DOHH2 (cell line): Measurements from ENCODE around the gene CRTAP.
A peak's percentile ranks its signal among the peaks of the same experiment; 100 is the strongest.
"Not testable (repeated sequence)": the region's sequence is repeated elsewhere in the genome, so short reads cannot be mapped to it uniquely, and the experiment has no call there.

ENCODE experiments used
- H3F3A ChIP-seq: fragments of 200-600 bp; sonication (generic), shearing (Covaris generic); 2 replicates; pipeline ENCODE4 v1.6.0; 2016; ENCODE audit warnings: antibody characterized with exemption, mild to moderate bottlenecking; ENCODE audit not compliant: control insufficient read depth, insufficient read depth
- H3K27ac ChIP-seq: fragments of 200-600 bp; sonication (generic); 2 replicates; pipeline ENCODE4 v1.5.1; 2014; ENCODE audit warnings: low read depth, mild to moderate bottlenecking, low read length, moderate library complexity
- H3K27me3 ChIP-seq: fragments of 200-600 bp; sonication (generic); 2 replicates; pipeline ENCODE4 v1.6.1; 2014; ENCODE audit warnings: mild to moderate bottlenecking, low read length, mixed read lengths; ENCODE audit not compliant: control insufficient read depth
- H3K36me3 ChIP-seq: fragments of 200-600 bp; sonication (generic); 2 replicates; pipeline ENCODE4 v1.6.1; 2014; ENCODE audit warnings: mild to moderate bottlenecking, low read length, moderate library complexity, mixed read lengths; ENCODE audit not compliant: control insufficient read depth
- H3K4me1 ChIP-seq: fragments of 200-600 bp; sonication (generic); 2 replicates; pipeline ENCODE4 v1.6.1; 2014; ENCODE audit warnings: mild to moderate bottlenecking, low read length, mixed read lengths; ENCODE audit not compliant: control insufficient read depth
- H3K4me2 ChIP-seq: fragments of 200-600 bp; sonication (generic); 2 replicates; pipeline ENCODE4 v1.6.0; 2014; ENCODE audit warnings: mild to moderate bottlenecking, low read length, moderate library complexity
- H3K4me3 ChIP-seq: fragments of 200-600 bp; sonication (generic); 2 replicates; pipeline ENCODE4 v1.5.1; 2014; ENCODE audit warnings: mild to moderate bottlenecking, low read length, mixed read lengths
- H3K79me2 ChIP-seq: fragments of 200-600 bp; sonication (generic); 2 replicates; pipeline ENCODE4 v1.6.1; 2014; ENCODE audit warnings: mild to moderate bottlenecking, low read length, mixed read lengths; ENCODE audit not compliant: control insufficient read depth
- H3K9me2 ChIP-seq: fragments of 200-600 bp; sonication (generic); replicated peaks from 2 replicates; pipeline ENCODE4 v1.6.1; 2014; ENCODE audit warnings: mild to moderate bottlenecking, low read length, mixed read lengths; ENCODE audit not compliant: control insufficient read depth
- H3K9me3 ChIP-seq: fragments of 200-600 bp; sonication (generic); 2 replicates; pipeline ENCODE4 v1.6.1; 2014; ENCODE audit warnings: antibody characterized with exemption, low read length, mixed read lengths; ENCODE audit not compliant: control insufficient read depth, insufficient read depth
- H4K20me1 ChIP-seq: fragments of 200-600 bp; sonication (generic); 2 replicates; pipeline ENCODE4 v1.6.0; 2014; ENCODE audit warnings: low read depth, mild to moderate bottlenecking, antibody characterized with exemption, low read length, moderate library complexity; ENCODE audit not compliant: control insufficient read depth, insufficient read depth
- EZH2phosphoT487 ChIP-seq: fragments of 200-600 bp; sonication (generic); IDR thresholded peaks from 2 replicates; pipeline ENCODE4 v1.6.1; 2017; ENCODE audit warnings: borderline replicate concordance, mild to moderate bottlenecking, antibody characterized with exemption, low read length, moderate library complexity, mixed read lengths
- TF ChIP-seq, protein P1 (sequence below): fragments of 200-600 bp; sonication (generic); IDR thresholded peaks from one replicate; pipeline ENCODE4 v1.5.1; 2014; ENCODE audit warnings: antibody characterized with exemption, mild to moderate bottlenecking, low read depth, low read length; ENCODE audit not compliant: poor library complexity, severe bottlenecking

CRTAP gene

DNA sequence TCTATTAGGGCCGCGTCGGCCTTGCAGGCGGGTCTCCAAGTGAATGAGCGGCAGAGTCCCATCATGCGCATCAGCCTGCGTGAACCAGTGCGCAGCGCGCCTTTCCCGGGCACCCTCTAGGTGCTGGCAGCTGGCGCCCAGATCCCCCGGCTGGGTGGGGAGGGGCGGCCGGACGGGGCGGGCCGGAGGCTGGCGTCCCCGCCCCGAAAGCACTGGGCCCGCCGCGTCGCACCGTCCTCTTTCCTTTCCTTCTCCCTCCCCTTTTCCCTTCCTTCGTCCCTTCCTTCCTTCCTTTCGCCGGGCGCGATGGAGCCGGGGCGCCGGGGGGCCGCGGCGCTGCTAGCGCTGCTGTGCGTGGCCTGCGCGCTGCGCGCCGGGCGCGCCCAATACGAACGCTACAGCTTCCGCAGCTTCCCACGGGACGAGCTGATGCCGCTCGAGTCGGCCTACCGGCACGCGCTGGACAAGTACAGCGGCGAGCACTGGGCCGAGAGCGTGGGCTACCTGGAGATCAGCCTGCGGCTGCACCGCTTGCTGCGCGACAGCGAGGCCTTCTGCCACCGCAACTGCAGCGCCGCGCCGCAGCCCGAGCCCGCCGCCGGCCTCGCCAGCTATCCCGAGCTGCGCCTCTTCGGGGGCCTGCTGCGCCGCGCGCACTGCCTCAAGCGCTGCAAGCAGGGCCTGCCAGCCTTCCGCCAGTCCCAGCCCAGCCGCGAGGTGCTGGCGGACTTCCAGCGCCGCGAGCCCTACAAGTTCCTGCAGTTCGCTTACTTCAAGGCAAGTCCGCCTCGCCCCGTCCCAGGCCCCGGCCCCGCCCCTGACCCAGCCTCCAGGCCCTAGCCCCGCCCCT lies at the start of gene CRTAP:
Gene CRTAP (plus strand): TSS at position 243 of the 850 bp plus-strand sequence. CDS start 64 bp downstream, at position 307.
- H3K4me3 ChIP-seq = peak within 1 kb of the TSS; percentile 90
- H3K79me2 ChIP-seq = peaks cover 23% of the 10 kb centered on the region
- peaks cover 32% of the 10 kb centered on the region for H3K4me1 ChIP-seq

DNA sequence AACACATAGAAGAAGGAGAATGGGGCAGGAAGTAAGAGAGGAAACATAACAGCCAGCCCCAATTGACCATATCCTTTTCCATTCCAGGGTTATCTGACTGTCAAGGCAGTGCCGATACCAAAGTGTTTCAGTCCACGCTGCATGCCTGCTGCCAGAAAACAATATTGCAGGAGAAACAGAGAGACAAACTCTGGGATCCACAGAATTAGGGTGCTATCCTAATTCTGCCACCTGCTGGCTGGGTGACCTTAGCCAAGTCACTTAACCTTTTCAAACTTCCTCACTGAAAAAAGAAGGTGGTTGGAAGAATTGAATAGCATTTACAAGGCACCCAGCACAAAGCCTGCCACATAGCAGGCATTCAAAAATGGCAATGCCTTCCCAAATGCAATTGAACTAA lies 48.9 kb upstream of the CRTAP start:
- Histone ChIP-seq H3K4me3 (no peak overlapping the region), H4K20me1 (no peaks in the 10 kb centered on the region)
- TF ChIP-seq EZH2phosphoT487 = no peak
- TF ChIP-seq, protein P1, sequence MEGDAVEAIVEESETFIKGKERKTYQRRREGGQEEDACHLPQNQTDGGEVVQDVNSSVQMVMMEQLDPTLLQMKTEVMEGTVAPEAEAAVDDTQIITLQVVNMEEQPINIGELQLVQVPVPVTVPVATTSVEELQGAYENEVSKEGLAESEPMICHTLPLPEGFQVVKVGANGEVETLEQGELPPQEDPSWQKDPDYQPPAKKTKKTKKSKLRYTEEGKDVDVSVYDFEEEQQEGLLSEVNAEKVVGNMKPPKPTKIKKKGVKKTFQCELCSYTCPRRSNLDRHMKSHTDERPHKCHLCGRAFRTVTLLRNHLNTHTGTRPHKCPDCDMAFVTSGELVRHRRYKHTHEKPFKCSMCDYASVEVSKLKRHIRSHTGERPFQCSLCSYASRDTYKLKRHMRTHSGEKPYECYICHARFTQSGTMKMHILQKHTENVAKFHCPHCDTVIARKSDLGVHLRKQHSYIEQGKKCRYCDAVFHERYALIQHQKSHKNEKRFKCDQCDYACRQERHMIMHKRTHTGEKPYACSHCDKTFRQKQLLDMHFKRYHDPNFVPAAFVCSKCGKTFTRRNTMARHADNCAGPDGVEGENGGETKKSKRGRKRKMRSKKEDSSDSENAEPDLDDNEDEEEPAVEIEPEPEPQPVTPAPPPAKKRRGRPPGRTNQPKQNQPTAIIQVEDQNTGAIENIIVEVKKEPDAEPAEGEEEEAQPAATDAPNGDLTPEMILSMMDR = peak; percentile 59

More for the DNA sequence above, at the start of gene CRTAP:
- Histone ChIP-seq H3K27ac (peak within 1 kb of the TSS; percentile 82), H4K20me1 (no peaks in the 10 kb centered on the region), H3K9me2 (no peaks in the 10 kb centered on the region), H3K4me2 (peak within 1 kb of the TSS; percentile 84), H3K27me3 (no peaks in the 10 kb centered on the region), H3F3A (peaks cover 7% of the 10 kb centered on the region), H3K9me3 (no peaks in the 10 kb centered on the region), H3K36me3 (peaks cover 2% of the 10 kb centered on the region)
- TF ChIP-seq, protein P1 = no peak
- no peak for TF ChIP-seq EZH2phosphoT487

GRCh38 chr3:33067484-33067883 lies 46.3 kb upstream of the CRTAP start:
- Histone ChIP-seq H3K79me2 (no peaks in the 10 kb centered on the region), H3K4me1 (no peaks in the 10 kb centered on the region), H3F3A (no peaks in the 10 kb centered on the region), H4K20me1 (no peaks in the 10 kb centered on the region), H3K4me2 (no peak overlapping the region), H3K9me2 (no peaks in the 10 kb centered on the region), H3K27me3 (no peaks in the 10 kb centered on the region), H3K9me3 (no peaks in the 10 kb centered on the region), H3K4me3 (no peak overlapping the region), H3K27ac (no peak overlapping the region), H3K36me3 (peaks cover 6% of the 10 kb centered on the region; the same call in 1 of the 2 replicates)
- TF ChIP-seq EZH2phosphoT487 = no peak
- TF ChIP-seq, protein P1 = no peak

More for the DNA sequence above, 48.9 kb upstream of the CRTAP start:
- Histone ChIP-seq H3F3A (no peaks in the 10 kb centered on the region), H3K79me2 (no peaks in the 10 kb centered on the region), H3K27me3 (no peaks in the 10 kb centered on the region), H3K36me3 (peaks cover 4% of the 10 kb centered on the region; the same call in 1 of the 2 replicates), H3K27ac (no peak overlapping the region), H3K4me1 (peaks cover 5% of the 10 kb centered on the region), H3K4me2 (no peak overlapping the region), H3K9me3 (no peaks in the 10 kb centered on the region), H3K9me2 (no peaks in the 10 kb centered on the region)

DNA sequence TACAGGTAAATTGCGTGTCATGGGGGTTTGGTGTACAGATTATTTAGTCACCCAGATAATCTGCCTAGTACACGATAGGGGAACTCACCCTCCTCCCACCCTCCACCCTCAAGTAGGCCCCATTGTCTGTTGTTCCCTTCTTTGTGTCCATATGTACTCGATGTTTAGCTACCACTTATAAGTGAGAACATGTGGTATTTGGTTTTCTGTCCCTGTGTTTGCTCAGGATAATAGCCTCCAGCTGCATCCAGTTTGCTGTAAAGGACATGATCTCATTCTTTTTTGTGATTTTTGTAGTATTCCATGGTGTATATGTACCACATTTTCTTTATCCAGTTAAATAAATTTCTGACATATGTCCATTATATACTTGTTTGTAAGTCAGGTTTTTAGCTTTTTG lies 44.0 kb upstream of the CRTAP start:
- H3F3A ChIP-seq, H3K36me3 ChIP-seq, H3K4me1 ChIP-seq, H3K9me2 ChIP-seq, H4K20me1 ChIP-seq, H3K27me3 ChIP-seq, H3K27ac ChIP-seq, H3K79me2 ChIP-seq, H3K9me3 ChIP-seq, H3K4me2 ChIP-seq, H3K4me3 ChIP-seq: not testable (repeated sequence)
